Mucosa of descending colon (tissue), 3 donors: ENCODE data around the gene BTBD9. TPM values are rescaled to one million over a fixed set of nuclear protein-coding genes. Genes with fewer than 3 reads are reported as not detected.

ENCODE experiments used
- ATAC-seq: fragments of 200-7000 bp; cut with Tn5 transposase; one replicate; pipeline ENCODE4 v1.9.1; 2020; ENCODE audit warnings: mild to moderate bottlenecking, moderate library complexity
- DNase-seq, 3 donors: peaks; one replicate each; pipeline ENCODE4 v3.0.0-alpha.2; 2020
- H3K36me3 ChIP-seq: fragments of 200-600 bp; one replicate; pipeline ENCODE4 v1.8.0; 2021; ENCODE audit warnings: low read depth, mild to moderate bottlenecking
- H3K4me1 ChIP-seq: fragments of 200-600 bp; one replicate; pipeline ENCODE4 v1.8.0; 2021; ENCODE audit warnings: low read depth, mild to moderate bottlenecking
- H3K4me3 ChIP-seq: fragments of 200-600 bp; one replicate; pipeline ENCODE4 v1.8.0; 2021; ENCODE audit warnings: mild to moderate bottlenecking
- H3K9me3 ChIP-seq: fragments of 200-600 bp; one replicate; pipeline ENCODE4 v1.8.0; 2021; ENCODE audit warnings: mild to moderate bottlenecking
- intact Hi-C, 2 donors: fragments of 100-400 bp; cut with DNase I in 1 of 2; cut with micrococcal nuclease in 1 of 2; formaldehyde crosslinking; loops; one replicate each; pipeline versions ENCODE4 v1.11.0 to v1.11.1; 2022; cut with DNase I, micrococcal nuclease
- total RNA-seq, 3 donors: library from RNA; stranded (reverse); fragmentation: NEBNext Ultra II Directional in 2 of 3; extraction: Animal tissue kit (Norgen Biotek cat#: 25700) in 2 of 3; gene quantifications; one replicate each; pipeline versions ENCODE4 v1.2.1 to v1.2.4, GENCODE V29; 2021 to 2023
- TF ChIP-seq, protein P1 (sequence below): fragments of 200-600 bp; IDR thresholded peaks from one replicate; pipeline ENCODE4 v1.8.0; 2022; ENCODE audit warnings: antibody characterized with exemption, mild to moderate bottlenecking
- donor health status: DM: no; HTN: no; CAD: no; lungs with moderate emphysema.
- donor health status: DM: no; HTN: no; CAD: no.
- donor health status: DM: no; HTN: yes; CAD: no.

BTBD9 gene
- total RNA-seq, 3 donors from 2014 or later = 22.4 to 38.8 (median 23.9) TPM

DNA sequence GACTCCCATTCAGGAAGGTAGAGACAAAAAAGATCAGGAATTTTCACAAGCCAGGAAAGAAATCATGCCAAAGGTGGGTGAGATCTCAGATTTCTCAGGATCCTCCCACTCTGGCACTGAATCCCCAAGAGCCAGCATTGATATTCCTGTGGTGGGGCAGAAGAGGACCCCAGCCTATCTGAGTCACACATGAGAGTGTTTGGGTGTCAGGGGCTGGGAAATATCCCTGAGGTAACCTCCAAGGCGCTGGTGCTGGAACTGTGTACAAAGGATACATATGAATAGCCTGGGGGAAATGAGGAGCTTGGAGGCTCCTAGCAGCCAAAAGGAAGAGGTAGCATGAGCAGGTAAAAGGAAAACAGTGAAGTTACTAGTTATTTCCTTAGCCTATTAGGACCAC is 369.4 kb downstream of the BTBD9 start:
- Histone ChIP-seq H3K9me3 (no peaks in the 10 kb centered on the region), H3K4me3 (no peak overlapping the region), H3K36me3 (no peaks in the 10 kb centered on the region), H3K4me1 (no peaks in the 10 kb centered on the region)
- intact Hi-C loops = no loop called here
- DNase-seq (no peak), ATAC-seq (no peak)
- TF ChIP-seq, protein P1, sequence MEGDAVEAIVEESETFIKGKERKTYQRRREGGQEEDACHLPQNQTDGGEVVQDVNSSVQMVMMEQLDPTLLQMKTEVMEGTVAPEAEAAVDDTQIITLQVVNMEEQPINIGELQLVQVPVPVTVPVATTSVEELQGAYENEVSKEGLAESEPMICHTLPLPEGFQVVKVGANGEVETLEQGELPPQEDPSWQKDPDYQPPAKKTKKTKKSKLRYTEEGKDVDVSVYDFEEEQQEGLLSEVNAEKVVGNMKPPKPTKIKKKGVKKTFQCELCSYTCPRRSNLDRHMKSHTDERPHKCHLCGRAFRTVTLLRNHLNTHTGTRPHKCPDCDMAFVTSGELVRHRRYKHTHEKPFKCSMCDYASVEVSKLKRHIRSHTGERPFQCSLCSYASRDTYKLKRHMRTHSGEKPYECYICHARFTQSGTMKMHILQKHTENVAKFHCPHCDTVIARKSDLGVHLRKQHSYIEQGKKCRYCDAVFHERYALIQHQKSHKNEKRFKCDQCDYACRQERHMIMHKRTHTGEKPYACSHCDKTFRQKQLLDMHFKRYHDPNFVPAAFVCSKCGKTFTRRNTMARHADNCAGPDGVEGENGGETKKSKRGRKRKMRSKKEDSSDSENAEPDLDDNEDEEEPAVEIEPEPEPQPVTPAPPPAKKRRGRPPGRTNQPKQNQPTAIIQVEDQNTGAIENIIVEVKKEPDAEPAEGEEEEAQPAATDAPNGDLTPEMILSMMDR = no peak

- intact Hi-C loops = no loop called here
- no peaks in the 10 kb centered on the region for H3K36me3 ChIP-seq
- H3K4me1 ChIP-seq = no peaks in the 10 kb centered on the region
- no peak overlapping the region for H3K4me3 ChIP-seq
- TF ChIP-seq, protein P1 = no peak
- DNase-seq (no peak), ATAC-seq (no peak)
- H3K9me3 ChIP-seq = no peaks in the 10 kb centered on the region
These were observed 370.1 kb downstream of the BTBD9 start for GRCh38 chr6:38269461-38270172.

DNA sequence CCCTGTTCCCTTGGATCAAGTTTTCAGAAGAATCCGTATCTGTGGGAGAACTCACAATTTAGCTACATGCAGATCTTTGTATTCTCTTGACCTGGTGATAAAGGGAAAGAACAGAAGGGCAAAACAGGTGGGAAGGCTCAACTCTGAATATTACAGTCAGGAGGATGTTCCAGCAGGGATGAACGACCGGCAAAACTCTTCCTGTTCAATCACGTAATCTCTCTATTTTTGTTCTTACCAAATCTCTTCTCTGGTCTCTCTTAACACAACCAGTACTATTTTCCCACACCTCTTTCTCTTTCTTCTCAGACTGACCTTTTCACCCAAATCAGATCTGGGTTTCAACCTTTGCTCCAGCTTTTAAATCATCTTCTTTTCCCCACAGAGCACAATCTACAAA is 371.4 kb downstream of the BTBD9 start:
- intact Hi-C loops = no loop called here
- Histone ChIP-seq H3K9me3 (no peaks in the 10 kb centered on the region), H3K36me3 (no peaks in the 10 kb centered on the region), H3K4me3 (no peak overlapping the region), H3K4me1 (no peaks in the 10 kb centered on the region)
- ATAC-seq (no peak), DNase-seq (no peak)
- TF ChIP-seq, protein P1 = no peak

- DNase-seq (no peak), ATAC-seq (no peak)
- H3K4me3 ChIP-seq = no peak overlapping the region
- no peaks in the 10 kb centered on the region for H3K36me3 ChIP-seq
- H3K9me3 ChIP-seq = no peaks in the 10 kb centered on the region
- intact Hi-C loops = no loop called here
- TF ChIP-seq, protein P1 = no peak
- H3K4me1 ChIP-seq = no peaks in the 10 kb centered on the region
These were observed 372.8 kb downstream of the BTBD9 start for GRCh38 chr6:38266921-38267354.

- no peak for DNase-seq
- Histone ChIP-seq H3K4me1 (no peaks in the 10 kb centered on the region), H3K4me3 (no peak overlapping the region), H3K9me3 (no peaks in the 10 kb centered on the region), H3K36me3 (no peaks in the 10 kb centered on the region)
- TF ChIP-seq, protein P1 = no peak
- intact Hi-C loops = no loop called here
- ATAC-seq = no peak
These were observed 375.1 kb downstream of the BTBD9 start for GRCh38 chr6:38264605-38265004.
